Neural cell (in vitro differentiated cells): ENCODE measurements around the gene MYOCD.

Source experiments
- CTCF ChIP-seq: fragments of 450-650 bp; IDR thresholded peaks from 2 replicates; pipeline ENCODE4 v1.5.1; 2014; ENCODE audit warnings: antibody characterized with exemption, mild to moderate bottlenecking, moderate library complexity; ENCODE audit not compliant: poor library complexity, severe bottlenecking
- EP300 ChIP-seq: fragments of 450-650 bp; conservative IDR thresholded peaks from 2 replicates; pipeline ENCODE4 v1.6.1; 2014; ENCODE audit warnings: antibody characterized with exemption, mild to moderate bottlenecking, moderate library complexity; ENCODE audit not compliant: poor library complexity, severe bottlenecking
- EZH2 ChIP-seq: fragments of 200-600, 300-800 bp; shearing (Covaris generic), sonication (generic); IDR thresholded peaks from 2 replicates; pipeline ENCODE4 v1.6.1; 2014; ENCODE audit warnings: antibody characterized with exemption, low read length, borderline replicate concordance, mild to moderate bottlenecking; ENCODE audit not compliant: insufficient read depth, poor library complexity, severe bottlenecking
- MXI1 ChIP-seq: fragments of 450-650 bp; conservative IDR thresholded peaks from 2 replicates; pipeline ENCODE4 v1.6.1; 2014; ENCODE audit warnings: antibody characterized with exemption, mild to moderate bottlenecking; ENCODE audit not compliant: poor library complexity, severe bottlenecking
- POLR2AphosphoS5 ChIP-seq: IDR thresholded peaks from 2 replicates; pipeline ENCODE4 v1.6.1; 2012
- RAD21 ChIP-seq: fragments of 450-650 bp; conservative IDR thresholded peaks from 2 replicates; pipeline ENCODE4 v1.6.1; 2014; ENCODE audit warnings: antibody characterized with exemption, mild to moderate bottlenecking, moderate library complexity
- SMC3 ChIP-seq: fragments of 450-650 bp; conservative IDR thresholded peaks from 2 replicates; pipeline ENCODE4 v1.6.1; 2014; ENCODE audit warnings: antibody characterized with exemption, mild to moderate bottlenecking, moderate library complexity; ENCODE audit not compliant: poor library complexity
- TAF1 ChIP-seq: IDR thresholded peaks from 2 replicates; pipeline ENCODE4 v1.6.1; 2012; ENCODE audit warnings: low read depth
- TF ChIP-seq, protein P1 (sequence below): IDR thresholded peaks from 2 replicates; pipeline ENCODE4 v1.6.1; 2012; ENCODE audit warnings: borderline replicate concordance

DNA sequence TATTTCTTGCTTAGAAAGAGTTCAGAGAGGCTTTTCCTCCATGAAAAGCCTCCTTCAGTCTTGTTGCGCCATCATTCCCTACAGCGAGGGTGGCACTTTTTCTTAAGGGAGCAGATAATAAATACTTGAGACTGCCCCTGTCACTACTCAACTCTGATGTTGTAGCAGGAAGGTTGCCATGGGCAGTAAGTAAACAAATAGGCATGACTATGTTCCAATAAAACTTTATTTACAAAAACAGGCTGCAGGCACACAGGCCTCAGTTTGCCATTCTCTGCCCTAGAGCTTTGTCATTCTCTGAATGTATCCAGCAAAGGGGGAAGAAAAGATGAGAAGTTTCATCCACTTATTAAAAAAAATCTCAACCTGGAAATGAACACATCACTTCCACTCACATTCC is 60.4 kb downstream of the MYOCD start:
- no peak for TF ChIP-seq RAD21
- no peak for TF ChIP-seq CTCF
- no peak for TF ChIP-seq POLR2AphosphoS5
- no peak for TF ChIP-seq EZH2
- TF ChIP-seq, protein P1, sequence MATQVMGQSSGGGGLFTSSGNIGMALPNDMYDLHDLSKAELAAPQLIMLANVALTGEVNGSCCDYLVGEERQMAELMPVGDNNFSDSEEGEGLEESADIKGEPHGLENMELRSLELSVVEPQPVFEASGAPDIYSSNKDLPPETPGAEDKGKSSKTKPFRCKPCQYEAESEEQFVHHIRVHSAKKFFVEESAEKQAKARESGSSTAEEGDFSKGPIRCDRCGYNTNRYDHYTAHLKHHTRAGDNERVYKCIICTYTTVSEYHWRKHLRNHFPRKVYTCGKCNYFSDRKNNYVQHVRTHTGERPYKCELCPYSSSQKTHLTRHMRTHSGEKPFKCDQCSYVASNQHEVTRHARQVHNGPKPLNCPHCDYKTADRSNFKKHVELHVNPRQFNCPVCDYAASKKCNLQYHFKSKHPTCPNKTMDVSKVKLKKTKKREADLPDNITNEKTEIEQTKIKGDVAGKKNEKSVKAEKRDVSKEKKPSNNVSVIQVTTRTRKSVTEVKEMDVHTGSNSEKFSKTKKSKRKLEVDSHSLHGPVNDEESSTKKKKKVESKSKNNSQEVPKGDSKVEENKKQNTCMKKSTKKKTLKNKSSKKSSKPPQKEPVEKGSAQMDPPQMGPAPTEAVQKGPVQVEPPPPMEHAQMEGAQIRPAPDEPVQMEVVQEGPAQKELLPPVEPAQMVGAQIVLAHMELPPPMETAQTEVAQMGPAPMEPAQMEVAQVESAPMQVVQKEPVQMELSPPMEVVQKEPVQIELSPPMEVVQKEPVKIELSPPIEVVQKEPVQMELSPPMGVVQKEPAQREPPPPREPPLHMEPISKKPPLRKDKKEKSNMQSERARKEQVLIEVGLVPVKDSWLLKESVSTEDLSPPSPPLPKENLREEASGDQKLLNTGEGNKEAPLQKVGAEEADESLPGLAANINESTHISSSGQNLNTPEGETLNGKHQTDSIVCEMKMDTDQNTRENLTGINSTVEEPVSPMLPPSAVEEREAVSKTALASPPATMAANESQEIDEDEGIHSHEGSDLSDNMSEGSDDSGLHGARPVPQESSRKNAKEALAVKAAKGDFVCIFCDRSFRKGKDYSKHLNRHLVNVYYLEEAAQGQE = no peak
- TF ChIP-seq EP300 = no peak
- TF ChIP-seq SMC3 = no peak
- TF ChIP-seq TAF1 = no peak
- no peak for TF ChIP-seq MXI1
